A549 (cell line): ENCODE results near the gene PRDM10. TPM values are rescaled to one million over a fixed set of nuclear protein-coding genes. Genes with fewer than 3 reads are reported as not detected.
A peak's percentile ranks its signal among the peaks of the same experiment; 100 is the strongest.

Source experiments
- ATAC-seq, 2 experiments: fragments of 200-7000 bp in 1 of 2; fragments of >200 bp in 1 of 2; cut with Nextera tagmentation in 1 of 2; cut with Tn5 transposase in 1 of 2; 3 replicates each; pipeline versions ENCODE4 v1.8.0 to v1.9.1; 2018 to 2020; ENCODE audit warnings: mild to moderate bottlenecking in 1 of 2, moderate library complexity in 1 of 2
- CTCF ChIA-PET: fragments of 300-600 bp; sonication (Branson Sonifier 250); formaldehyde crosslinking; extraction: SDS; loops from one replicate; lab custom pipeline; 2021; ENCODE audit warnings: antibody characterized with exemption, inconsistent platforms; lab: Yijun Ruan, JAX
- POLR2A ChIA-PET: fragments of 350-600 bp; formaldehyde crosslinking; extraction: SDS; loops from one replicate; lab custom pipeline; 2021; ENCODE audit warnings: antibody characterized with exemption, inconsistent platforms; lab: Yijun Ruan, JAX
- DNase-seq, 2 experiments: peaks; one replicate each; pipeline versions ENCODE4 v3.0.0 to v3.0.0-alpha.2; 2011 to 2016; ENCODE audit warnings: low read depth in 1 of 2, low spot score in 1 of 2
- FAIRE-seq: peaks from 2 replicates; lab custom pipeline; 2011; peaks lifted over from hg19 to GRCh38; lab: Jason Lieb, UNC
- H3K27ac ChIP-seq, 2 experiments: fragments of >200 bp; sonication (Bioruptor Twin); formaldehyde crosslinking; 3 replicates each; pipeline ENCODE4 v1.5.1; 2016 to 2017
- H3K4me1 ChIP-seq: fragments of >200 bp; sonication (Bioruptor Twin); formaldehyde crosslinking; 3 replicates; pipeline ENCODE4 v1.6.1; 2016
- H3K4me2 ChIP-seq: fragments of >200 bp; sonication (Bioruptor Twin); formaldehyde crosslinking; 3 replicates; pipeline ENCODE4 v1.6.1; 2016
- H3K4me3 ChIP-seq: fragments of >200 bp; sonication (Bioruptor Twin); formaldehyde crosslinking; 3 replicates; pipeline ENCODE4 v1.5.1; 2016
- H3K9me3 ChIP-seq: fragments of >200 bp; sonication (Bioruptor Twin); formaldehyde crosslinking; 3 replicates; pipeline ENCODE4 v1.6.1; 2016
- CBX8 ChIP-seq: fragments of 200-600 bp; sonication (generic); IDR thresholded peaks from 2 replicates; pipeline ENCODE4 v1.6.1; 2016
- CEBPB ChIP-seq, 2 experiments: fragments of >200 bp in 1 of 2; sonication (Bioruptor Twin) in 1 of 2; formaldehyde crosslinking in 1 of 2; IDR thresholded peaks; 2 replicates each; pipeline ENCODE4 v1.6.1; 2012 to 2016
- CHD4 ChIP-seq: fragments of 200-600 bp; sonication (generic); IDR thresholded peaks from 2 replicates; pipeline ENCODE4 v1.6.1; 2016; ENCODE audit warnings: antibody characterized with exemption, mild to moderate bottlenecking, borderline replicate concordance
- EHMT2 ChIP-seq: fragments of 200-600 bp; sonication (generic); IDR thresholded peaks from 2 replicates; pipeline ENCODE4 v1.6.1; 2016; ENCODE audit warnings: antibody characterized with exemption, low read depth, mild to moderate bottlenecking, moderate library complexity
- ESRRA ChIP-seq: fragments of 150-350 bp; IDR thresholded peaks from 2 replicates; pipeline ENCODE4 v1.6.1; 2014; ENCODE audit warnings: mild to moderate bottlenecking, low read length, borderline replicate concordance
- GATA3 ChIP-seq: IDR thresholded peaks from 2 replicates; pipeline ENCODE4 v1.6.1; 2012; ENCODE audit warnings: borderline replicate concordance
- HEYL ChIP-seq: fragments of 250-450 bp; sonication (Bioruptor Pico); IDR thresholded peaks from 2 replicates; pipeline ENCODE4 v1.8.0; 2021; ENCODE audit warnings: mild to moderate bottlenecking, moderate library complexity
- HOXA7 ChIP-seq: fragments of 250-450 bp; sonication (Bioruptor Pico); IDR thresholded peaks from 2 replicates; pipeline ENCODE4 v1.5.0; 2020; ENCODE audit warnings: mild to moderate bottlenecking, moderate library complexity
- HOXB13 ChIP-seq: fragments of 250-450 bp; sonication (Bioruptor Pico); IDR thresholded peaks from 2 replicates; pipeline ENCODE4 v1.5.0; 2020; ENCODE audit warnings: low read depth, mild to moderate bottlenecking, moderate library complexity
- JUNB ChIP-seq: fragments of >200 bp; sonication (Bioruptor Twin); formaldehyde crosslinking; IDR thresholded peaks from 2 replicates; pipeline ENCODE4 v1.6.1; 2016
- KDM1A ChIP-seq: fragments of 200-600 bp; sonication (generic); IDR thresholded peaks from 2 replicates; pipeline ENCODE4 v1.6.1; 2016; ENCODE audit warnings: low read depth, mild to moderate bottlenecking
- MAFK ChIP-seq: fragments of 450-650 bp; IDR thresholded peaks from 2 replicates; pipeline ENCODE4 v1.6.1; 2014; ENCODE audit not compliant: partially characterized antibody
- NPAS2 ChIP-seq: fragments of 250-450 bp; sonication (Bioruptor Pico); IDR thresholded peaks from 2 replicates; pipeline ENCODE4 v1.8.0; 2022; ENCODE audit warnings: mild to moderate bottlenecking, moderate library complexity, borderline replicate concordance
- POLR2A ChIP-seq: IDR thresholded peaks from 2 replicates; pipeline ENCODE4 v1.6.1; 2012; ENCODE audit warnings: mild to moderate bottlenecking, low read length
- POLR2AphosphoS2 ChIP-seq: conservative IDR thresholded peaks from 2 replicates; pipeline ENCODE4 v1.6.1; 2012; ENCODE audit warnings: low read length, improper control_type of control experiment, inconsistent platforms
- RARB ChIP-seq: fragments of 250-450 bp; sonication (Bioruptor Pico); IDR thresholded peaks from 2 replicates; pipeline ENCODE4 v1.8.0; 2021; ENCODE audit warnings: mild to moderate bottlenecking, moderate library complexity
- RFX5 ChIP-seq: fragments of 450-650 bp; IDR thresholded peaks from 2 replicates; pipeline ENCODE4 v1.7.1; 2014; ENCODE audit warnings: antibody characterized with exemption, mild to moderate bottlenecking, moderate library complexity
- RNF2 ChIP-seq: fragments of 200-600 bp; sonication (generic); IDR thresholded peaks from 2 replicates; pipeline ENCODE4 v1.6.1; 2016; ENCODE audit warnings: low read depth, mild to moderate bottlenecking, antibody characterized with exemption, moderate library complexity, borderline replicate concordance
- TP53 ChIP-seq: fragments of 250-450 bp; sonication (Bioruptor Pico); IDR thresholded peaks from 2 replicates; pipeline ENCODE4 v1.5.0; 2021; ENCODE audit warnings: mild to moderate bottlenecking, moderate library complexity
- ZNF302 ChIP-seq: fragments of 250-450 bp; sonication (Bioruptor Pico); IDR thresholded peaks from 2 replicates; pipeline ENCODE4 v1.9.0; 2021; ENCODE audit warnings: inconsistent platforms, mild to moderate bottlenecking, moderate library complexity
- WGBS: methylation state at CpG from one replicate; pipeline ENCODE4 v1.1.6; 2017; ENCODE audit errors: missing lambda C conversion rate; 5-methylcytosine and 5-hydroxymethylcytosine counted together
- polyA plus RNA-seq, 4 experiments: library from polyadenylated mRNA; depleted of rRNA in 3 of 4; stranded (reverse); fragments of >200 nt; fragmentation: RNase III in 1 of 4; extraction: RNeasy Plus Mini Kit Qiagen cat#74134 plus additional on column Dnase treatment in 1 of 4; gene quantifications; 2 replicates in 3 of 4; 3 replicates in 1 of 4; pipeline ENCODE4 v1.2.3, GENCODE V29; 2011 to 2017
- TF ChIP-seq, protein P1 (sequence below): fragments of >200 bp; sonication (Bioruptor Twin); formaldehyde crosslinking; IDR thresholded peaks from 3 replicates; pipeline ENCODE4 v1.6.1; 2016
- TF ChIP-seq, protein P2 (sequence below): IDR thresholded peaks from 2 replicates; pipeline ENCODE4 v1.6.1; 2012; ENCODE audit warnings: low read depth, borderline replicate concordance
- TF ChIP-seq, protein P3 (sequence below): fragments of 150-350 bp; IDR thresholded peaks from 2 replicates; pipeline ENCODE4 v1.6.1; 2014; ENCODE audit warnings: low read depth, mild to moderate bottlenecking, low read length
- TF ChIP-seq, protein P4 (sequence below): fragments of 250-450 bp; sonication (Bioruptor Pico); IDR thresholded peaks from 2 replicates; pipeline ENCODE4 v1.5.0; 2021; ENCODE audit warnings: mild to moderate bottlenecking, moderate library complexity, borderline replicate concordance
- TF ChIP-seq, protein P5 (sequence below): fragments of 200-600 bp; sonication (generic); IDR thresholded peaks from 2 replicates; pipeline ENCODE4 v1.6.1; 2016; ENCODE audit warnings: antibody characterized with exemption, mild to moderate bottlenecking, moderate library complexity
- TF ChIP-seq, protein P6 (sequence below): IDR thresholded peaks from 2 replicates; pipeline ENCODE4 v1.6.1; 2012
- TF ChIP-seq, protein P7 (sequence below): fragments of 450-650 bp; IDR thresholded peaks from 2 replicates; pipeline ENCODE4 v1.6.1; 2014; ENCODE audit warnings: antibody characterized with exemption

PRDM10 gene
- polyA plus RNA-seq, 2 of the 4 experiments (the other 2 are of a cell fraction): 3.1 to 4.0 TPM

DNA sequence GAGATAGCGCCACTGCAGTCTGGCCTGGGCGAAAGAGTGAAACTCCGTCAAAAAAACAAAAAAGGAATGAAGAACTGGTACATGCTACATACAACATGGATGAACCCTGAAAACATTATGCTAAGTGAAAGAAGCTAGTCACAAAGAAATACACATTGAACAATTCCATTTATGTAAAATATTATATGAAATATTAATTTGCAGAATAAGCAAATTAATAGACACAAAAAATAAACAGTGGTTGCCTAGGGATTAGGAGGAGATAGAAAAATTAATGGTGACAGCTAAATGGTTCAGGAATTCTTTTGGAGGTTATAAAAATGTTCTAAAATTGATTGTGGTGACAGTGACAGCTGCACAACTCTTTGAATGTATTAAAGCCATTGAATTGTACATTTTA is 14.7 kb downstream of the PRDM10 start:
- H3K4me3 ChIP-seq: no peak overlapping the region
- ChIA-PET CTCF (interaction anchor here (1.4 kb wide), 1 partner anchor 144 kb away, joined by 4 read pairs; no protein-coding TSS in a partner anchor), POLR2A (no interaction called here)
- H3K27ac ChIP-seq: no peak overlapping the region
- 96% methylated on average over 3 of the region's 3 CpGs for WGBS
- ATAC-seq: no peak
- no peak overlapping the region for H3K4me2 ChIP-seq
- no peak for FAIRE-seq
- TF ChIP-seq POLR2A (no peak), MAFK (peak; percentile 50)
- no peaks in the 10 kb centered on the region for H3K9me3 ChIP-seq
- H3K4me1 ChIP-seq: peaks cover 6% of the 10 kb centered on the region; the same call in 1 of the 3 replicates
- DNase-seq: no peak

DNA sequence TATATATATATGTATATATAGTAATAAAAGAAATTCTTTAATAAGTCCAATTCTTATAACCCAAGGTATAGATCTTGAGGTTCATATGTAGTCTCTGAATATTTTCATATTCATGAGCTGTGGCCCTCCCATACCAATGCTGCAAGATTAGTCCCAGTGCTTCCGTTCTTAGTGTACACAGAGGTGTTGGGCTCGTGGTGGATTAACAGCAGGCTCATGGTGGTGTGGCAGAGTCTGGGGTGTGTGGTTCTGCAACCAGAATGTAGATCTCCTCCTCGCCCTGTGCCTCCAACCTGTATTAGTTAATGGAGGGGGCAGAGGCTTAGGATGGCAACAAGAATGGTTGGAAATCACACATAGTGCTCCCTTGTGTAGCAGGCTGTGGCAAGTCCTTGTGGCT is 16.8 kb downstream of the PRDM10 start:
- no peak overlapping the region for H3K27ac ChIP-seq
- ATAC-seq (no peak), FAIRE-seq (no peak), DNase-seq (no peak)
- ChIA-PET CTCF (interaction anchor here (1.5 kb wide), 1 partner anchor 146 kb away, joined by 4 read pairs; no protein-coding TSS in a partner anchor), POLR2A (interaction anchor here (1.2 kb wide), 1 partner anchor 18 kb away, joined by 4 read pairs; no protein-coding TSS in a partner anchor)
- no peak overlapping the region for H3K4me3 ChIP-seq
- H3K4me2 ChIP-seq: no peak overlapping the region
- TF ChIP-seq CBX8 (no peak), HOXB13 (CRISPR knock-in tag) (no peak), GATA3 (no peak), TP53 (CRISPR knock-in tag) (no peak), HOXA7 (no peak), JUNB (no peak), RARB (CRISPR knock-in tag) (no peak), CHD4 (no peak), RFX5 (no peak), EHMT2 (no peak), NPAS2 (no peak), ESRRA (no peak)
- TF ChIP-seq, protein P1, sequence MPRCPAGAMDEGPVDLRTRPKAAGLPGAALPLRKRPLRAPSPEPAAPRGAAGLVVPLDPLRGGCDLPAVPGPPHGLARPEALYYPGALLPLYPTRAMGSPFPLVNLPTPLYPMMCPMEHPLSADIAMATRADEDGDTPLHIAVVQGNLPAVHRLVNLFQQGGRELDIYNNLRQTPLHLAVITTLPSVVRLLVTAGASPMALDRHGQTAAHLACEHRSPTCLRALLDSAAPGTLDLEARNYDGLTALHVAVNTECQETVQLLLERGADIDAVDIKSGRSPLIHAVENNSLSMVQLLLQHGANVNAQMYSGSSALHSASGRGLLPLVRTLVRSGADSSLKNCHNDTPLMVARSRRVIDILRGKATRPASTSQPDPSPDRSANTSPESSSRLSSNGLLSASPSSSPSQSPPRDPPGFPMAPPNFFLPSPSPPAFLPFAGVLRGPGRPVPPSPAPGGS: no peak
- TF ChIP-seq, protein P2, sequence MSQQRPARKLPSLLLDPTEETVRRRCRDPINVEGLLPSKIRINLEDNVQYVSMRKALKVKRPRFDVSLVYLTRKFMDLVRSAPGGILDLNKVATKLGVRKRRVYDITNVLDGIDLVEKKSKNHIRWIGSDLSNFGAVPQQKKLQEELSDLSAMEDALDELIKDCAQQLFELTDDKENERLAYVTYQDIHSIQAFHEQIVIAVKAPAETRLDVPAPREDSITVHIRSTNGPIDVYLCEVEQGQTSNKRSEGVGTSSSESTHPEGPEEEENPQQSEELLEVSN: no peak
- TF ChIP-seq, protein P3, sequence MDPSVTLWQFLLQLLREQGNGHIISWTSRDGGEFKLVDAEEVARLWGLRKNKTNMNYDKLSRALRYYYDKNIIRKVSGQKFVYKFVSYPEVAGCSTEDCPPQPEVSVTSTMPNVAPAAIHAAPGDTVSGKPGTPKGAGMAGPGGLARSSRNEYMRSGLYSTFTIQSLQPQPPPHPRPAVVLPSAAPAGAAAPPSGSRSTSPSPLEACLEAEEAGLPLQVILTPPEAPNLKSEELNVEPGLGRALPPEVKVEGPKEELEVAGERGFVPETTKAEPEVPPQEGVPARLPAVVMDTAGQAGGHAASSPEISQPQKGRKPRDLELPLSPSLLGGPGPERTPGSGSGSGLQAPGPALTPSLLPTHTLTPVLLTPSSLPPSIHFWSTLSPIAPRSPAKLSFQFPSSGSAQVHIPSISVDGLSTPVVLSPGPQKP: no peak
- TF ChIP-seq, protein P4, sequence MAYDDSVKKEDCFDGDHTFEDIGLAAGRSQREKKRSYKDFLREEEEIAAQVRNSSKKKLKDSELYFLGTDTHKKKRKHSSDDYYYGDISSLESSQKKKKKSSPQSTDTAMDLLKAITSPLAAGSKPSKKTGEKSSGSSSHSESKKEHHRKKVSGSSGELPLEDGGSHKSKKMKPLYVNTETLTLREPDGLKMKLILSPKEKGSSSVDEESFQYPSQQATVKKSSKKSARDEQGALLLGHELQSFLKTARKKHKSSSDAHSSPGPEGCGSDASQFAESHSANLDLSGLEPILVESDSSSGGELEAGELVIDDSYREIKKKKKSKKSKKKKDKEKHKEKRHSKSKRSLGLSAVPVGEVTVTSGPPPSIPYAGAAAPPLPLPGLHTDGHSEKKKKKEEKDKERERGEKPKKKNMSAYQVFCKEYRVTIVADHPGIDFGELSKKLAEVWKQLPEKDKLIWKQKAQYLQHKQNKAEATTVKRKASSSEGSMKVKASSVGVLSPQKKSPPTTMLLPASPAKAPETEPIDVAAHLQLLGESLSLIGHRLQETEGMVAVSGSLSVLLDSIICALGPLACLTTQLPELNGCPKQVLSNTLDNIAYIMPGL: no peak
- H3K4me1 ChIP-seq: no peaks in the 10 kb centered on the region
- 84% methylated on average over 2 of the region's 3 CpGs for WGBS
- no peaks in the 10 kb centered on the region for H3K9me3 ChIP-seq

DNA sequence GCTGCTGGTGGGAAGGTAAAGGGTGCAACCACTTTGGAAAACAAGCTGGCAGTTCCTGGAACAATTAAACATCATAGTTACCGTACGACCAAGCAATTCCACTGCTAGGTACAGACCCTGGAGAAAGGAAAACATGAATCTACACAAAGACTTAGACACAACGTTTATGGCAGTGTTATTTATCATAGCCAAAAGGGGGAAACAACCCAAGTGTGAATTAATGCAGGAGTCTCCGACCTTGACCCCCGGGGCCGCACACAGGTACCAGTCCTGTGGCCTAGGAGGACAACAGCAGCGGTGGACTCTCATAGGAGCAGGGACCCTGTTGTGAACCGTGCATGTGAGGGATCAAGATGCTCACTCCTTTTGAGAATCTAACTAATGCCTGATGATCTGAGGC is 22.5 kb downstream of the PRDM10 start:
- H3K4me3 ChIP-seq: no peak overlapping the region
- POLR2A ChIA-PET: no interaction called here
- no peaks in the 10 kb centered on the region for H3K4me1 ChIP-seq
- H3K9me3 ChIP-seq: no peaks in the 10 kb centered on the region
- ATAC-seq (no peak), FAIRE-seq (no peak), DNase-seq (no peak)
- WGBS: 78% methylated on average over 8 of the region's 8 CpGs
- no peak overlapping the region for H3K27ac ChIP-seq
- CTCF ChIA-PET: interaction anchor here (0.6 to 0.7 kb wide), 4 partner anchors 12 to 118 kb away, joined by 3 to 7 read pairs (median 3); no protein-coding TSS in a partner anchor
- H3K4me2 ChIP-seq: no peak overlapping the region
- TF ChIP-seq ZNF302: no peak
- TF ChIP-seq RARB (CRISPR knock-in tag): no peak
- TF ChIP-seq, protein P5, sequence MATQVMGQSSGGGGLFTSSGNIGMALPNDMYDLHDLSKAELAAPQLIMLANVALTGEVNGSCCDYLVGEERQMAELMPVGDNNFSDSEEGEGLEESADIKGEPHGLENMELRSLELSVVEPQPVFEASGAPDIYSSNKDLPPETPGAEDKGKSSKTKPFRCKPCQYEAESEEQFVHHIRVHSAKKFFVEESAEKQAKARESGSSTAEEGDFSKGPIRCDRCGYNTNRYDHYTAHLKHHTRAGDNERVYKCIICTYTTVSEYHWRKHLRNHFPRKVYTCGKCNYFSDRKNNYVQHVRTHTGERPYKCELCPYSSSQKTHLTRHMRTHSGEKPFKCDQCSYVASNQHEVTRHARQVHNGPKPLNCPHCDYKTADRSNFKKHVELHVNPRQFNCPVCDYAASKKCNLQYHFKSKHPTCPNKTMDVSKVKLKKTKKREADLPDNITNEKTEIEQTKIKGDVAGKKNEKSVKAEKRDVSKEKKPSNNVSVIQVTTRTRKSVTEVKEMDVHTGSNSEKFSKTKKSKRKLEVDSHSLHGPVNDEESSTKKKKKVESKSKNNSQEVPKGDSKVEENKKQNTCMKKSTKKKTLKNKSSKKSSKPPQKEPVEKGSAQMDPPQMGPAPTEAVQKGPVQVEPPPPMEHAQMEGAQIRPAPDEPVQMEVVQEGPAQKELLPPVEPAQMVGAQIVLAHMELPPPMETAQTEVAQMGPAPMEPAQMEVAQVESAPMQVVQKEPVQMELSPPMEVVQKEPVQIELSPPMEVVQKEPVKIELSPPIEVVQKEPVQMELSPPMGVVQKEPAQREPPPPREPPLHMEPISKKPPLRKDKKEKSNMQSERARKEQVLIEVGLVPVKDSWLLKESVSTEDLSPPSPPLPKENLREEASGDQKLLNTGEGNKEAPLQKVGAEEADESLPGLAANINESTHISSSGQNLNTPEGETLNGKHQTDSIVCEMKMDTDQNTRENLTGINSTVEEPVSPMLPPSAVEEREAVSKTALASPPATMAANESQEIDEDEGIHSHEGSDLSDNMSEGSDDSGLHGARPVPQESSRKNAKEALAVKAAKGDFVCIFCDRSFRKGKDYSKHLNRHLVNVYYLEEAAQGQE: no peak
- TF ChIP-seq CHD4: no peak
- TF ChIP-seq POLR2AphosphoS2: no peak
- TF ChIP-seq, protein P6, sequence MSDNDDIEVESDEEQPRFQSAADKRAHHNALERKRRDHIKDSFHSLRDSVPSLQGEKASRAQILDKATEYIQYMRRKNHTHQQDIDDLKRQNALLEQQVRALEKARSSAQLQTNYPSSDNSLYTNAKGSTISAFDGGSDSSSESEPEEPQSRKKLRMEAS: no peak
- TF ChIP-seq RNF2: no peak
- no peak for TF ChIP-seq NPAS2
- TF ChIP-seq CEBPB (IDR thresholded peaks at IDR 0.05): no peak
- TF ChIP-seq HEYL (CRISPR knock-in tag): no peak
- no peak for TF ChIP-seq GATA3
- TF ChIP-seq, protein P7, sequence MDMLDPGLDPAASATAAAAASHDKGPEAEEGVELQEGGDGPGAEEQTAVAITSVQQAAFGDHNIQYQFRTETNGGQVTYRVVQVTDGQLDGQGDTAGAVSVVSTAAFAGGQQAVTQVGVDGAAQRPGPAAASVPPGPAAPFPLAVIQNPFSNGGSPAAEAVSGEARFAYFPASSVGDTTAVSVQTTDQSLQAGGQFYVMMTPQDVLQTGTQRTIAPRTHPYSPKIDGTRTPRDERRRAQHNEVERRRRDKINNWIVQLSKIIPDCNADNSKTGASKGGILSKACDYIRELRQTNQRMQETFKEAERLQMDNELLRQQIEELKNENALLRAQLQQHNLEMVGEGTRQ: no peak
- TF ChIP-seq KDM1A: no peak
